K562 (cell line): Measurements from ENCODE around the gene CHST12. TPM values are rescaled to one million over a fixed set of nuclear protein-coding genes. Genes with fewer than 3 reads are reported as not detected.

Source experiments
- ATAC-seq: fragments of 200-7000 bp; cut with Tn5 transposase; 3 replicates; pipeline ENCODE4 v1.9.1; 2020; ENCODE audit warnings: moderate library complexity
- BruUV-seq: library from RNA; stranded (reverse); fragments of 400-500 nt; replicated peaks from 2 replicates; lab custom pipeline; 2021; lab: Mats Ljungman, UMichigan
- CTCF ChIA-PET: fragments of 300-600 bp; formaldehyde crosslinking; extraction: SDS; loops from one replicate; lab custom pipeline; 2021; ENCODE audit warnings: low intra/inter-chr PET ratio; lab: Yijun Ruan, JAX
- POLR2A ChIA-PET: fragments of 300-600, 350-650 bp; sonication (Branson Sonifier 250); formaldehyde crosslinking; extraction: SDS; loops from one replicate; lab custom pipeline; 2021; ENCODE audit warnings: antibody characterized with exemption, inconsistent platforms; lab: Yijun Ruan, JAX
- DNase-seq, 4 experiments: peaks; one replicate each; pipeline versions ENCODE4 v3.0.0 to v3.0.0-alpha.2; 2011 to 2018; ENCODE audit warnings: low spot score in 3 of 4, mixed read lengths in 3 of 4; ENCODE audit errors: extremely low read depth in 1 of 4
- FAIRE-seq: peaks from 2 replicates; lab custom pipeline; 2011; peaks lifted over from hg19 to GRCh38; lab: Jason Lieb, UNC
- H2AFZ ChIP-seq: 2 replicates; pipeline ENCODE4 v1.6.0; 2011; ENCODE audit warnings: low read depth, low read length, control low read depth, inconsistent platforms
- H3K27ac ChIP-seq: fragments of 200-600 bp; 3 replicates; pipeline ENCODE4 v1.8.0; 2011; ENCODE audit warnings: low read depth, mild to moderate bottlenecking, control low read depth, inconsistent platforms, low read length, moderate library complexity, mixed read lengths; ENCODE audit errors: extremely low read depth
- H3K27me3 ChIP-seq, 2 experiments: fragments of 300-600 bp in 1 of 2; 2 replicates in 1 of 2; 3 replicates in 1 of 2; pipeline versions ENCODE4 v1.6.0 to v1.8.0; 2011; ENCODE audit warnings: inconsistent platforms in 2 of 2, low read length in 2 of 2, mild to moderate bottlenecking in 1 of 2, mixed read lengths in 1 of 2, moderate library complexity in 1 of 2; ENCODE audit not compliant: control insufficient read depth in 2 of 2, insufficient read depth in 2 of 2
- H3K36me3 ChIP-seq: fragments of 300-600 bp; 3 replicates; pipeline ENCODE4 v1.8.0; 2011; ENCODE audit warnings: mild to moderate bottlenecking, low read length, inconsistent platforms; ENCODE audit not compliant: control insufficient read depth, insufficient read depth
- H3K4me1 ChIP-seq, 2 experiments: fragments of 200-600 bp in 1 of 2; replicated peaks in 1 of 2; 2 replicates in 1 of 2; 3 replicates in 1 of 2; pipeline versions ENCODE4 v1.5.1 to v1.8.0; 2011; ENCODE audit warnings: inconsistent platforms in 2 of 2, low read length in 2 of 2, mild to moderate bottlenecking in 1 of 2, mixed read lengths in 1 of 2, moderate library complexity in 1 of 2; ENCODE audit not compliant: control insufficient read depth in 2 of 2, insufficient read depth in 2 of 2
- H3K4me2 ChIP-seq: 2 replicates; pipeline ENCODE4 v1.6.1; 2011; ENCODE audit warnings: low read length, control low read depth, inconsistent platforms, mixed read lengths; ENCODE audit not compliant: insufficient read depth
- H3K4me3 ChIP-seq: fragments of 200-600 bp; sonication (generic), shearing (Covaris generic); 2 replicates; pipeline ENCODE4 v1.5.1; 2016; ENCODE audit warnings: control low read depth, inconsistent platforms
- H3K79me2 ChIP-seq: fragments of 200-600 bp; 3 replicates; pipeline ENCODE4 v1.8.0; 2011; ENCODE audit warnings: low read length, inconsistent platforms; ENCODE audit not compliant: control insufficient read depth, insufficient read depth
- H3K9ac ChIP-seq, 2 experiments: 2 replicates each; pipeline versions ENCODE4 v1.6.0 to v1.6.1; 2011; ENCODE audit warnings: low read depth in 2 of 2, low read length in 2 of 2, control low read depth in 1 of 2, inconsistent platforms in 1 of 2, mild to moderate bottlenecking in 1 of 2, mixed read lengths in 1 of 2; ENCODE audit not compliant: insufficient read depth in 1 of 2
- H3K9me1 ChIP-seq: one replicate; pipeline ENCODE4 v1.6.0; 2011; ENCODE audit warnings: inconsistent platforms, mild to moderate bottlenecking, low read length, moderate library complexity; ENCODE audit not compliant: control insufficient read depth, insufficient read depth
- H3K9me3 ChIP-seq: replicated peaks from 2 replicates; pipeline ENCODE4 v1.5.1; 2011; ENCODE audit warnings: low read depth, low read length, inconsistent platforms; ENCODE audit not compliant: control insufficient read depth, insufficient read depth
- H4K20me1 ChIP-seq: replicated peaks from 2 replicates; pipeline ENCODE4 v1.6.1; 2011; ENCODE audit warnings: low read length, inconsistent platforms, mixed read lengths; ENCODE audit not compliant: control insufficient read depth, insufficient read depth
- ARID2 ChIP-seq: fragments of 450-650 bp; IDR thresholded peaks from 2 replicates; pipeline ENCODE4 v1.6.1; 2017; ENCODE audit warnings: antibody characterized with exemption, mild to moderate bottlenecking
- GABPB1 ChIP-seq: sonication (generic); formaldehyde crosslinking; IDR thresholded peaks from 2 replicates; pipeline ENCODE4 v1.8.0; 2022; ENCODE audit warnings: mild to moderate bottlenecking, missing genetic modification reagents
- HLTF ChIP-seq: fragments of 450-650 bp; IDR thresholded peaks from 2 replicates; pipeline ENCODE4 v1.6.1; 2016
- KLF6 ChIP-seq: fragments of 250-450 bp; sonication (Bioruptor Pico); IDR thresholded peaks from 2 replicates; pipeline ENCODE4 v1.4.0; 2020; ENCODE audit warnings: mild to moderate bottlenecking, moderate library complexity, borderline replicate concordance
- POLR2H ChIP-seq: IDR thresholded peaks from 2 replicates; pipeline ENCODE4 v1.6.1; 2016; ENCODE audit warnings: missing genetic modification characterization, low read depth, mild to moderate bottlenecking, control low read depth, missing compliant biosample characterization, moderate library complexity
- RNF2 ChIP-seq: sonication (generic); IDR thresholded peaks from 2 replicates; pipeline ENCODE4 v1.6.1; 2016
- ZNF217 ChIP-seq: sonication (generic); formaldehyde crosslinking; IDR thresholded peaks from 2 replicates; pipeline ENCODE4 v1.8.0; 2022; ENCODE audit warnings: mild to moderate bottlenecking, missing genetic modification reagents
- ZNF263 ChIP-seq: sonication (generic); formaldehyde crosslinking; IDR thresholded peaks from 2 replicates; pipeline ENCODE4 v1.8.0; 2022; ENCODE audit warnings: mild to moderate bottlenecking, missing genetic modification reagents, borderline replicate concordance
- ZNF316 ChIP-seq: fragments of 450-650 bp; IDR thresholded peaks from 2 replicates; pipeline ENCODE4 v1.6.1; 2016
- ZNF76 ChIP-seq: fragments of 250-450 bp; sonication (Bioruptor Pico); IDR thresholded peaks from 2 replicates; pipeline ENCODE4 v1.4.0; 2020; ENCODE audit warnings: mild to moderate bottlenecking, moderate library complexity, borderline replicate concordance
- ZSCAN32 ChIP-seq: fragments of 450-650 bp; formaldehyde crosslinking; IDR thresholded peaks from 2 replicates; pipeline ENCODE4 v1.4.0; 2020; ENCODE audit warnings: mild to moderate bottlenecking, moderate library complexity
- WGBS: fragments of 100-300 bp; shearing (Covaris generic); methylation state at CpG from one replicate; pipeline ENCODE4 v1.1.6; 2016; ENCODE audit warnings: low coverage, mixed read lengths; ENCODE audit not compliant: insufficient coverage; ENCODE audit errors: missing lambda C conversion rate; 5-methylcytosine and 5-hydroxymethylcytosine counted together
- in situ Hi-C: fragments of 300-500 bp; cut with MboI; formaldehyde crosslinking; loops from 4 replicates; pipeline ENCODE4 v1.15.0; 2018; ENCODE audit warnings: inconsistent platforms, mixed read lengths
- intact Hi-C: fragments of 100-400 bp; cut with micrococcal nuclease; formaldehyde crosslinking; loops from 2 replicates; pipeline ENCODE4 v1.14.2; 2022
- polyA plus RNA-seq, 8 experiments: library from polyadenylated mRNA; depleted of rRNA in 4 of 8; stranded (reverse) in 5 of 8; unstranded in 3 of 8; fragments of >200 nt; fragmentation: Nextera tagmentation in 2 of 8; fragmentation: Illumina TruSeq in 1 of 8; extraction: Ambion mirVana in 2 of 8; extraction: Trizol in 1 of 8; gene quantifications; 2 replicates each; pipeline versions ENCODE4 v1.2.1 to v1.2.3, GENCODE V29; 2011 to 2014; ENCODE audit warnings: inconsistent platforms in 1 of 8, missing spikeins in 1 of 8
- total RNA-seq, 7 experiments: library from RNA; depleted of rRNA in 6 of 7; stranded (reverse); fragments of >200 nt in 6 of 7; fragmentation: Illumina TruSeq in 2 of 7; extraction: Trizol in 2 of 7; gene quantifications; 2 replicates each; pipeline versions ENCODE4 v1.2.1 to v1.2.3, GENCODE V29; 2011 to 2021; ENCODE audit warnings: low replicate concordance in 1 of 7
- TF ChIP-seq, protein P1 (sequence below): fragments of 450-650 bp; IDR thresholded peaks from 2 replicates; pipeline ENCODE4 v1.6.1; 2016; ENCODE audit warnings: low read depth

Gene CHST12
- total and polyA plus RNA-seq, 9 of the 15 experiments (the other 6 are each of a cell fraction or from before 2014, with no cell fraction given), result 0.18 to 19.8 (median 3.6) TPM

DNA sequence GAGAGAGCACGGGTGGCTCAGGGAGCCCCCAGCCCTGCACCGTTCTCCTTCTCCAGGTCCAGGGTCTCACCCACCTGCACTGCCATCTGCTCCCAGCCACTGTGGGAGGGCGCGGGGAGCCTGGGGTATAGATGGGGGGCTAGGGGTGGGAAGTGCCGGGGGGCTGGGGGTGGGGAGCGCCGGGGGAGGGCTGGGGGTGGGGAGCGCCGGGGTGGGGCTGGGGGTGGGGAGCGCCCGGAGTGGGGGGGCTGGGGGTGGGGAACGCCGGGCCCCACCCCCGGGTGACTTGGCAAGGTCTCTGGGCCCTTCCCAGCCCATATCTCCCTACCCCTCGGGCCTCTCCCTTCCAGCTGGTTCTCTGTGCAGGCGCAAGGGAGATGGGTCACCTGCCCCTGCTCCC lies 72.9 kb downstream of the CHST12 start, which contains the start of gene GRIFIN (continued):
- TF ChIP-seq ZSCAN32 (CRISPR knock-in tag) (no peak), POLR2H (tag) (no peak)

DNA sequence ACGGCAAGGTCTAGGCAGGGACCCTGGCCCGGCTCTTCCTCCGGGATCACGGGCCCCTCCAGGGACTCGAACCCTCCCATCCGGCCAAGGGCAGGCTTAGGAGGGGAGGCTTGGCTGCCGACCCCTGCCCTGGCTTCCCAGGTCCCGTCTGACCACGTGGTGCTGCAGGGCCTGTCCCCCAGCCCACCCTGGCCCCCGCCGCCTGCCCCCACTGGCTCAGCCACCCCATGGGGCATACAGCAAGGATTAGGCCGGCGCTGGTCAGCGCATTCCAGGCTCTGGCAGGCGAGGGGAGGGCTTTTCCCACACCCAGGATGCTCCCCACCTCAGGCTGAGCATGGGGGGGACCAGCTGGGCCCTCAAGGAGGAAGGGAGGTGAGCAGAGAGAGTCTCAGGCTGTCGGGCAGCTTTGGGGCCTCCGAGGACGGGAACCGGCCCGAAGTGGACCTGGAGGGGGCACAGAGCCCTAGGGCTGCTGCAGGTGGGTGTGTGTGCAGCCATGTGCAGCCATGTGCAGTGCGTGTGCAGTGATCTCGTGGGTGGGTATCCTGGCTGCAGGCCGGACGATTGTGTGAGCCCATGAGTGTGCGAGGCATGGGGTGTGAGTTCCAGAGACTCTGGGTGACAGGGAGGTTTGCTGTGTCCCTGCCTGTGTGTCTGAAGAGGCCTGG lies 73.5 kb downstream of the CHST12 start:
- peaks cover 15 to 34% of the 10 kb centered on the region in 2 experiments; a peak in 4 of 5 replicates for H3K27me3 ChIP-seq
- no peak overlapping the region for H3K27ac ChIP-seq
- H3K4me2 ChIP-seq, result no peak overlapping the region
- peak overlapping the region in 1 of 2 experiments; percentile 58; a peak in 2 of 4 replicates for H3K9ac ChIP-seq
- WGBS, result 33% methylated on average over 16 of the region's 25 CpGs
- no TSS peak for BruUV-seq
- intact Hi-C loops, result loop anchor here (5.0 to 10.0 kb wide), 2 partner anchors 90 to 188 kb away; no protein-coding TSS in a partner anchor
- peaks cover 23% of the 10 kb centered on the region for H4K20me1 ChIP-seq
- ChIA-PET CTCF (interaction anchor here (0.6 kb wide), 1 partner anchor 1673 kb away, joined by 3 read pairs; no protein-coding TSS in a partner anchor), POLR2A (no interaction called here)
- no peaks in the 10 kb centered on the region for H3K9me1 ChIP-seq
- H3K4me1 ChIP-seq, result peaks cover 0 to 53% of the 10 kb centered on the region in 2 experiments; a peak in 3 of 5 replicates
- H3K9me3 ChIP-seq, result no peaks in the 10 kb centered on the region
- in situ Hi-C loops, result no loop called here
- no peak for DNase-seq
- no peak overlapping the region for H3K4me3 ChIP-seq
- no peaks in the 10 kb centered on the region for H3K79me2 ChIP-seq
- ATAC-seq, result no peak
- no peak overlapping the region for H2AFZ ChIP-seq
- H3K36me3 ChIP-seq, result no peaks in the 10 kb centered on the region
- FAIRE-seq, result no peak
- TF ChIP-seq ARID2 (no peak), HLTF (no peak), ZNF217 (CRISPR knock-in tag) (no peak), KLF6 (CRISPR knock-in tag) (no peak), RNF2 (no peak), ZNF76 (no peak), ZNF263 (CRISPR knock-in tag) (no peak), GABPB1 (CRISPR knock-in tag) (no peak), ZNF316 (no peak)
- TF ChIP-seq, protein P1, sequence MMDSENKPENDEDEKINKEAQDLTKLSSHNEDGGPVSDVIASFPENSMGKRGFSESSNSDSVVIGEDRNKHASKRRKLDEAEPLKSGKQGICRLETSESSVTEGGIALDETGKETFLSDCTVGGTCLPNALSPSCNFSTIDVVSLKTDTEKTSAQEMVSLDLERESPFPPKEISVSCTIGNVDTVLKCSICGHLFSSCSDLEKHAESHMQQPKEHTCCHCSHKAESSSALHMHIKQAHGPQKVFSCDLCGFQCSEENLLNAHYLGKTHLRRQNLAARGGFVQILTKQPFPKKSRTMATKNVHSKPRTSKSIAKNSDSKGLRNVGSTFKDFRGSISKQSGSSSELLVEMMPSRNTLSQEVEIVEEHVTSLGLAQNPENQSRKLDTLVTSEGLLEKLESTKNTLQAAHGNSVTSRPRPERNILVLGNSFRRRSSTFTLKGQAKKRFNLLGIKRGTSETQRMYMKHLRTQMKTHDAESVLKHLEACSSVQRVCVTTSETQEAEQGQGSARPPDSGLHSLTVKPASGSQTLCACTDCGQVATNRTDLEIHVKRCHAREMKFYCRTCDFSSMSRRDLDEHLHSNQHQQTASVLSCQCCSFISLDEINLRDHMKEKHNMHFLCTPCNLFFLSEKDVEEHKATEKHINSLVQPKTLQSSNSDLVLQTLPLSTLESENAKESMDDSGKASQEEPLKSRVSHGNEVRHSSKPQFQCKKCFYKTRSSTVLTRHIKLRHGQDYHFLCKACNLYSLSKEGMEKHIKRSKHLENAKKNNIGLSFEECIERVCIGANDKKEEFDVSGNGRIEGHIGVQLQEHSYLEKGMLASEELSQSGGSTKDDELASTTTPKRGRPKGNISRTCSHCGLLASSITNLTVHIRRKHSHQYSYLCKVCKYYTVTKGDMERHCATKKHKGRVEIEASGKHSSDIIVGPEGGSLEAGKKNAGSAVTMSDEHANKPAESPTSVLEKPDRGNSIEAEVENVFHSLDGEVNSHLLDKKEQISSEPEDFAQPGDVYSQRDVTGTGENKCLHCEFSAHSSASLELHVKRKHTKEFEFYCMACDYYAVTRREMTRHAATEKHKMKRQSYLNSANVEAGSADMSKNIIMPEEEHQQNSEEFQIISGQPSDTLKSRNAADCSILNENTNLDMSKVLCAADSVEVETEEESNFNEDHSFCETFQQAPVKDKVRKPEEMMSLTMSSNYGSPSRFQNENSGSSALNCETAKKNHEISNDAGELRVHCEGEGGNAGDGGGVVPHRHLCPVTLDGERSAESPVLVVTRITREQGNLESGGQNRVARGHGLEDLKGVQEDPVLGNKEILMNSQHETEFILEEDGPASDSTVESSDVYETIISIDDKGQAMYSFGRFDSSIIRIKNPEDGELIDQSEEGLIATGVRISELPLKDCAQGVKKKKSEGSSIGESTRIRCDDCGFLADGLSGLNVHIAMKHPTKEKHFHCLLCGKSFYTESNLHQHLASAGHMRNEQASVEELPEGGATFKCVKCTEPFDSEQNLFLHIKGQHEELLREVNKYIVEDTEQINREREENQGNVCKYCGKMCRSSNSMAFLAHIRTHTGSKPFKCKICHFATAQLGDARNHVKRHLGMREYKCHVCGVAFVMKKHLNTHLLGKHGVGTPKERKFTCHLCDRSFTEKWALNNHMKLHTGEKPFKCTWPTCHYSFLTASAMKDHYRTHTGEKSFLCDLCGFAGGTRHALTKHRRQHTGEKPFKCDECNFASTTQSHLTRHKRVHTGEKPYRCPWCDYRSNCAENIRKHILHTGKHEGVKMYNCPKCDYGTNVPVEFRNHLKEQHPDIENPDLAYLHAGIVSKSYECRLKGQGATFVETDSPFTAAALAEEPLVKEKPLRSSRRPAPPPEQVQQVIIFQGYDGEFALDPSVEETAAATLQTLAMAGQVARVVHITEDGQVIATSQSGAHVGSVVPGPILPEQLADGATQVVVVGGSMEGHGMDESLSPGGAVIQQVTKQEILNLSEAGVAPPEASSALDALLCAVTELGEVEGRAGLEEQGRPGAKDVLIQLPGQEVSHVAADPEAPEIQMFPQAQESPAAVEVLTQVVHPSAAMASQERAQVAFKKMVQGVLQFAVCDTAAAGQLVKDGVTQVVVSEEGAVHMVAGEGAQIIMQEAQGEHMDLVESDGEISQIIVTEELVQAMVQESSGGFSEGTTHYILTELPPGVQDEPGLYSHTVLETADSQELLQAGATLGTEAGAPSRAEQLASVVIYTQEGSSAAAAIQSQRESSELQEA, result no peak
